HEK293 (cell line): ENCODE measurements around the gene CCDC9.
A peak's percentile ranks its signal among the peaks of the same experiment; 100 is the strongest.

Source experiments
- GLI2 ChIP-seq: fragments of 450-650 bp; formaldehyde crosslinking; IDR thresholded peaks from 2 replicates; pipeline ENCODE4; 2017; ENCODE audit warnings: missing biosample characterization, missing genetic modification characterization, low read depth, borderline replicate concordance
- GLIS1 ChIP-seq: fragments of 450-650 bp; formaldehyde crosslinking; IDR thresholded peaks from 2 replicates; pipeline ENCODE4 v1.5.1; 2016; ENCODE audit warnings: missing biosample characterization, missing genetic modification characterization
- KLF8 ChIP-seq: fragments of 450-650 bp; formaldehyde crosslinking; IDR thresholded peaks from 2 replicates; pipeline ENCODE4 v1.5.1; 2016; ENCODE audit warnings: missing biosample characterization, missing genetic modification characterization
- MEIS1 ChIP-seq: sonication (generic); formaldehyde crosslinking; IDR thresholded peaks from 2 replicates; pipeline ENCODE4 v1.8.1; 2022; ENCODE audit warnings: missing genetic modification reagents, mild to moderate bottlenecking, borderline replicate concordance
- MZF1 ChIP-seq: fragments of 450-650 bp; formaldehyde crosslinking; IDR thresholded peaks from 2 replicates; pipeline ENCODE4 v1.5.1; 2017; ENCODE audit warnings: missing biosample characterization, missing genetic modification characterization, borderline replicate concordance
- PBX3 ChIP-seq: sonication (generic); formaldehyde crosslinking; IDR thresholded peaks from 2 replicates; pipeline ENCODE4 v1.8.1; 2022; ENCODE audit warnings: mild to moderate bottlenecking, moderate library complexity, missing genetic modification reagents
- REPIN1 ChIP-seq: fragments of 450-650 bp; formaldehyde crosslinking; IDR thresholded peaks from 2 replicates; pipeline ENCODE4 v1.5.1; 2017; ENCODE audit warnings: missing biosample characterization, missing genetic modification characterization, low read depth
- SP7 ChIP-seq: fragments of 450-650 bp; formaldehyde crosslinking; IDR thresholded peaks from 2 replicates; pipeline ENCODE4 v1.5.1; 2016; ENCODE audit warnings: missing biosample characterization, missing genetic modification characterization
- ZNF10 ChIP-seq: fragments of 450-650 bp; formaldehyde crosslinking; IDR thresholded peaks from 2 replicates; pipeline ENCODE4 v1.5.1; 2017; ENCODE audit warnings: missing biosample characterization, missing genetic modification characterization
- ZNF211 ChIP-seq: fragments of 450-650 bp; formaldehyde crosslinking; IDR thresholded peaks from 2 replicates; pipeline ENCODE4 v1.5.1; 2016; ENCODE audit warnings: low read depth, missing biosample characterization, missing genetic modification characterization
- ZNF221 ChIP-seq: fragments of 450-650 bp; formaldehyde crosslinking; IDR thresholded peaks from 2 replicates; pipeline ENCODE4 v1.5.1; 2017; ENCODE audit warnings: missing biosample characterization, missing genetic modification characterization, borderline replicate concordance
- ZNF239 ChIP-seq: fragments of 450-650 bp; formaldehyde crosslinking; IDR thresholded peaks from 2 replicates; pipeline ENCODE4 v1.5.1; 2016; ENCODE audit warnings: missing biosample characterization, missing genetic modification characterization
- ZNF248 ChIP-seq: fragments of 450-650 bp; formaldehyde crosslinking; IDR thresholded peaks from 2 replicates; pipeline ENCODE4 v1.5.1; 2017; ENCODE audit warnings: missing biosample characterization, missing genetic modification characterization
- ZNF280C ChIP-seq: fragments of 450-650 bp; formaldehyde crosslinking; IDR thresholded peaks from 2 replicates; pipeline ENCODE4 v1.5.1; 2016; ENCODE audit warnings: missing biosample characterization, missing genetic modification characterization
- ZNF423 ChIP-seq: fragments of 450-650 bp; formaldehyde crosslinking; IDR thresholded peaks from 2 replicates; pipeline ENCODE4 v1.5.1; 2016; ENCODE audit warnings: missing biosample characterization, missing genetic modification characterization
- ZNF501 ChIP-seq: fragments of 450-650 bp; formaldehyde crosslinking; IDR thresholded peaks from 2 replicates; pipeline ENCODE4 v1.5.1; 2016; ENCODE audit warnings: missing biosample characterization, missing genetic modification characterization
- ZNF585B ChIP-seq: fragments of 450-650 bp; formaldehyde crosslinking; IDR thresholded peaks from 2 replicates; pipeline ENCODE4 v1.5.1; 2016; ENCODE audit warnings: missing biosample characterization, missing genetic modification characterization
- ZNF629 ChIP-seq: fragments of 450-650 bp; formaldehyde crosslinking; IDR thresholded peaks from 2 replicates; pipeline ENCODE4 v1.5.1; 2017; ENCODE audit warnings: missing biosample characterization, missing genetic modification characterization
- ZNF660 ChIP-seq: fragments of 450-650 bp; IDR thresholded peaks from 2 replicates; pipeline ENCODE4 v1.5.1; 2018; ENCODE audit warnings: missing biosample characterization, mild to moderate bottlenecking, missing genetic modification characterization
- ZNF776 ChIP-seq: fragments of 450-650 bp; formaldehyde crosslinking; IDR thresholded peaks from 2 replicates; pipeline ENCODE4 v1.5.0; 2017; ENCODE audit warnings: missing biosample characterization, missing genetic modification characterization, borderline replicate concordance
- ZSCAN18 ChIP-seq: fragments of 450-650 bp; formaldehyde crosslinking; IDR thresholded peaks from 2 replicates; pipeline ENCODE4 v1.5.1; 2016; ENCODE audit warnings: missing biosample characterization, missing genetic modification characterization
- ZXDB ChIP-seq: fragments of 450-650 bp; formaldehyde crosslinking; IDR thresholded peaks from 2 replicates; pipeline ENCODE4 v1.5.1; 2016; ENCODE audit warnings: missing biosample characterization, missing genetic modification characterization
- TF ChIP-seq, protein P1 (sequence below): fragments of 450-650 bp; formaldehyde crosslinking; IDR thresholded peaks from 2 replicates; pipeline ENCODE4 v1.5.1; 2016; ENCODE audit warnings: missing biosample characterization, missing genetic modification characterization
- TF ChIP-seq, protein P2 (sequence below): fragments of 450-650 bp; formaldehyde crosslinking; conservative IDR thresholded peaks from 2 replicates; pipeline ENCODE4 v1.5.1; 2016; ENCODE audit warnings: low read depth, missing biosample characterization, missing genetic modification characterization

The CCDC9 gene

GRCh38 chr19:47274071-47274890, 18.0 kb downstream of the CCDC9 start, which contains the start of gene INAFM1 (continued):
- TF ChIP-seq, protein P1, sequence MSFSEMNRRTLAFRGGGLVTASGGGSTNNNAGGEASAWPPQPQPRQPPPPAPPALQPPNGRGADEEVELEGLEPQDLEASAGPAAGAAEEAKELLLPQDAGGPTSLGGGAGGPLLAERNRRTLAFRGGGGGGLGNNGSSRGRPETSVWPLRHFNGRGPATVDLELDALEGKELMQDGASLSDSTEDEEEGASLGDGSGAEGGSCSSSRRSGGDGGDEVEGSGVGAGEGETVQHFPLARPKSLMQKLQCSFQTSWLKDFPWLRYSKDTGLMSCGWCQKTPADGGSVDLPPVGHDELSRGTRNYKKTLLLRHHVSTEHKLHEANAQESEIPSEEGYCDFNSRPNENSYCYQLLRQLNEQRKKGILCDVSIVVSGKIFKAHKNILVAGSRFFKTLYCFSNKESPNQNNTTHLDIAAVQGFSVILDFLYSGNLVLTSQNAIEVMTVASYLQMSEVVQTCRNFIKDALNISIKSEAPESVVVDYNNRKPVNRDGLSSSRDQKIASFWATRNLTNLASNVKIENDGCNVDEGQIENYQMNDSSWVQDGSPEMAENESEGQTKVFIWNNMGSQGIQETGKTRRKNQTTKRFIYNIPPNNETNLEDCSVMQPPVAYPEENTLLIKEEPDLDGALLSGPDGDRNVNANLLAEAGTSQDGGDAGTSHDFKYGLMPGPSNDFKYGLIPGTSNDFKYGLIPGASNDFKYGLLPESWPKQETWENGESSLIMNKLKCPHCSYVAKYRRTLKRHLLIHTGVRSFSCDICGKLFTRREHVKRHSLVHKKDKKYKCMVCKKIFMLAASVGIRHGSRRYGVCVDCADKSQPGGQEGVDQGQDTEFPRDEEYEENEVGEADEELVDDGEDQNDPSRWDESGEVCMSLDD (tag by site-specific recombination), result no peak
- TF ChIP-seq ZNF239 (tag by site-specific recombination) (no peak), ZNF501 (tag by site-specific recombination) (peak; percentile 40; the same call in 1 of the 2 replicates), ZNF10 (tag by site-specific recombination) (no peak), ZNF629 (no peak), GLI2 (tag by site-specific recombination) (no peak), ZNF776 (tag by site-specific recombination) (no peak), KLF8 (tag by site-specific recombination) (peak; percentile 97), REPIN1 (tag by site-specific recombination) (no peak), PBX3 (CRISPR knock-in tag) (no peak), MZF1 (tag by site-specific recombination) (no peak; the same call in 1 of the 2 replicates), ZNF423 (tag by site-specific recombination) (no peak), ZNF585B (no peak), ZNF221 (no peak), ZNF248 (tag by site-specific recombination) (no peak), GLIS1 (no peak; the same call in 1 of the 2 replicates), ZNF211 (tag by site-specific recombination) (no peak), SP7 (peak; percentile 41; the same call in 1 of the 2 replicates), ZXDB (tag by site-specific recombination) (peak; percentile 57), ZNF280C (tag by site-specific recombination) (no peak), ZSCAN18 (tag by site-specific recombination) (no peak), ZNF660 (no peak; the same call in 1 of the 2 replicates), MEIS1 (no peak)
- TF ChIP-seq, protein P2, sequence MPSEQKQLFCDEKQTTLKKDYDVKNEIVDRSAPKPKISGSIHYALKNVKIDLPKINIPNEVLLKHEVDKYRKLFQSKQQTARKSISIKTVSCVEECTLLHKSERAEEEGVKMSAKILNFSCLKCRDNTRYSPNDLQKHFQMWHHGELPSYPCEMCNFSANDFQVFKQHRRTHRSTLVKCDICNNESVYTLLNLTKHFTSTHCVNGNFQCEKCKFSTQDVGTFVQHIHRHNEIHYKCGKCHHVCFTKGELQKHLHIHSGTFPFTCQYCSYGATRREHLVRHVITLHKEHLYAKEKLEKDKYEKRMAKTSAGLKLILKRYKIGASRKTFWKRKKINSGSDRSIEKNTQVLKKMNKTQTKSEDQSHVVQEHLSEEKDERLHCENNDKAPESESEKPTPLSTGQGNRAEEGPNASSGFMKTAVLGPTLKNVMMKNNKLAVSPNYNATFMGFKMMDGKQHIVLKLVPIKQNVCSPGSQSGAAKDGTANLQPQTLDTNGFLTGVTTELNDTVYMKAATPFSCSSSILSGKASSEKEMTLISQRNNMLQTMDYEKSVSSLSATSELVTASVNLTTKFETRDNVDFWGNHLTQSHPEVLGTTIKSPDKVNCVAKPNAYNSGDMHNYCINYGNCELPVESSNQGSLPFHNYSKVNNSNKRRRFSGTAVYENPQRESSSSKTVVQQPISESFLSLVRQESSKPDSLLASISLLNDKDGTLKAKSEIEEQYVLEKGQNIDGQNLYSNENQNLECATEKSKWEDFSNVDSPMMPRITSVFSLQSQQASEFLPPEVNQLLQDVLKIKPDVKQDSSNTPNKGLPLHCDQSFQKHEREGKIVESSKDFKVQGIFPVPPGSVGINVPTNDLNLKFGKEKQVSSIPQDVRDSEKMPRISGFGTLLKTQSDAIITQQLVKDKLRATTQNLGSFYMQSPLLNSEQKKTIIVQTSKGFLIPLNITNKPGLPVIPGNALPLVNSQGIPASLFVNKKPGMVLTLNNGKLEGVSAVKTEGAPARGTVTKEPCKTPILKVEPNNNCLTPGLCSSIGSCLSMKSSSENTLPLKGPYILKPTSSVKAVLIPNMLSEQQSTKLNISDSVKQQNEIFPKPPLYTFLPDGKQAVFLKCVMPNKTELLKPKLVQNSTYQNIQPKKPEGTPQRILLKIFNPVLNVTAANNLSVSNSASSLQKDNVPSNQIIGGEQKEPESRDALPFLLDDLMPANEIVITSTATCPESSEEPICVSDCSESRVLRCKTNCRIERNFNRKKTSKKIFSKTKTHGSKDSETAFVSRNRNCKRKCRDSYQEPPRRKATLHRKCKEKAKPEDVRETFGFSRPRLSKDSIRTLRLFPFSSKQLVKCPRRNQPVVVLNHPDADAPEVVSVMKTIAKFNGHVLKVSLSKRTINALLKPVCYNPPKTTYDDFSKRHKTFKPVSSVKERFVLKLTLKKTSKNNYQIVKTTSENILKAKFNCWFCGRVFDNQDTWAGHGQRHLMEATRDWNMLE (tag by site-specific recombination), result no peak
